HG02763 (cell line): ENCODE data around the gene MAP7D2.
A peak's percentile ranks its signal among the peaks of the same experiment; 100 is the strongest.

ENCODE experiments used
- ATAC-seq: cut with Tn5 transposase; IDR thresholded peaks from one replicate; pipeline ENCODE4 v1.9.1; 2021; ENCODE audit warnings: mild to moderate bottlenecking, moderate library complexity; ENCODE audit not compliant: unreplicated experiment

MAP7D2 gene

GRCh38 chrX:20046223-20046622 is 70.5 kb downstream of the MAP7D2 start:
- no peak for ATAC-seq

GRCh38 chrX:20042221-20042620 is 74.5 kb downstream of the MAP7D2 start:
- no peak for ATAC-seq

GRCh38 chrX:20038966-20039365 is 77.7 kb downstream of the MAP7D2 start:
- no peak for ATAC-seq

GRCh38 chrX:20037186-20037585 is 79.5 kb downstream of the MAP7D2 start:
- ATAC-seq = no peak

- ATAC-seq = no peak
Observed at GRCh38 chrX:20032201-20032600, 84.5 kb downstream of the MAP7D2 start.

GRCh38 chrX:20029728-20030127 is 87.0 kb downstream of the MAP7D2 start:
- peak; percentile 79 for ATAC-seq

- ATAC-seq = no peak
Observed at GRCh38 chrX:20028588-20028987, 88.1 kb downstream of the MAP7D2 start.

- no peak for ATAC-seq
Observed at GRCh38 chrX:20026278-20026677, 90.4 kb downstream of the MAP7D2 start.

GRCh38 chrX:20019672-20020365 is 96.9 kb downstream of the MAP7D2 start:
- ATAC-seq = no peak

GRCh38 chrX:20016616-20016945 is 100.1 kb downstream of the MAP7D2 start:
- ATAC-seq = no peak

- no peak for ATAC-seq
Observed at GRCh38 chrX:20015945-20016615, 100.6 kb downstream of the MAP7D2 start.

- ATAC-seq = no peak
Observed at GRCh38 chrX:20015422-20015821, 101.3 kb downstream of the MAP7D2 start.

- ATAC-seq = no peak
Observed at GRCh38 chrX:20011608-20012007, 105.1 kb downstream of the MAP7D2 start.

- ATAC-seq = no peak
Observed at GRCh38 chrX:20007962-20008622, 108.6 kb downstream of the MAP7D2 start.

- no peak for ATAC-seq
Observed at GRCh38 chrX:20005883-20006282, 110.8 kb downstream of the MAP7D2 start.

GRCh38 chrX:20001588-20001987 is 115.1 kb downstream of the MAP7D2 start:
- ATAC-seq = no peak

- no peak for ATAC-seq
Observed at GRCh38 chrX:19991350-19991718, 125.4 kb downstream of the MAP7D2 start.

- peak; percentile 92 for ATAC-seq
Observed at GRCh38 chrX:19990556-19991349, 126.0 kb downstream of the MAP7D2 start, which contains the start of gene BCLAF3. BCLAF3 (minus strand) TSS chrX:19991061; CDS start chrX:19970264, 20,797 bp downstream.

- ATAC-seq = peak; percentile 18
Observed at GRCh38 chrX:19990151-19990555, 126.6 kb downstream of the MAP7D2 start.

- no peak for ATAC-seq
Observed at GRCh38 chrX:19987856-19988255, 128.9 kb downstream of the MAP7D2 start.

- ATAC-seq = no peak
Observed at GRCh38 chrX:19986531-19986930, 130.2 kb downstream of the MAP7D2 start.
